Liver (tissue), 3 donors: Measurements from ENCODE around the gene FBXW11.

Experiments used
- FOXA1 ChIP-seq: IDR thresholded peaks from 2 replicates; pipeline ENCODE4 v1.6.1; 2016; ENCODE audit warnings: antibody characterized with exemption
- GABPA ChIP-seq, 2 donors: IDR thresholded peaks in 1 of 2; conservative IDR thresholded peaks in 1 of 2; 2 replicates each; pipeline ENCODE4 v1.6.1; 2016; ENCODE audit warnings: antibody characterized with exemption in 2 of 2, mild to moderate bottlenecking in 1 of 2, moderate library complexity in 1 of 2
- REST ChIP-seq: IDR thresholded peaks from 2 replicates; pipeline ENCODE4 v1.6.1; 2016; ENCODE audit warnings: antibody characterized with exemption, mild to moderate bottlenecking
- SP1 ChIP-seq: IDR thresholded peaks from 2 replicates; pipeline ENCODE4 v1.6.1; 2018; ENCODE audit warnings: antibody characterized with exemption, mild to moderate bottlenecking
- TF ChIP-seq, protein P1 (sequence below): fragments of 150-350 bp; IDR thresholded peaks from 2 replicates; pipeline ENCODE4 v1.5.1; 2017; ENCODE audit warnings: improper control_type of control experiment, low read depth, low read length; ENCODE audit not compliant: missing input control
- donor health status: healthy.
- donor health status: healthy.

DNA sequence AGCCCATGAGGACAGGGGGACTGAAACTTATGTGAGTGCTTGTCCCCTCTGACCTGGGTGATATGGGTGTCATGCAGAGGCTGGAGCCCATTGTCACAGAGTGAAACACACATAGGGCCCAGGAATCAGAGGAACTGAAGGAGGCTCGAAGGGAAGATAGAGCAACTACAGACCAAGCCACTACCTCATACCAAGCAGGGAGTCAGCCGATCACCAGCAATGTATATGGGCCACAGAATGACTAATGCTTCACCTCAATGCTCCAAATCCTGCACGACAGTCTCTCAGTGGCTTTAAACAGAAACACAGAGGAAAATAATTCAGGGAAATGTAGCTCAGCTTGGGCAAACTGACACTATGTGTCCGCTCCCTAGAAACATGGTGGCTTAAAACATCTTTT lies 8.9 kb upstream of the FBXW11 start:
- TF ChIP-seq, protein P1, sequence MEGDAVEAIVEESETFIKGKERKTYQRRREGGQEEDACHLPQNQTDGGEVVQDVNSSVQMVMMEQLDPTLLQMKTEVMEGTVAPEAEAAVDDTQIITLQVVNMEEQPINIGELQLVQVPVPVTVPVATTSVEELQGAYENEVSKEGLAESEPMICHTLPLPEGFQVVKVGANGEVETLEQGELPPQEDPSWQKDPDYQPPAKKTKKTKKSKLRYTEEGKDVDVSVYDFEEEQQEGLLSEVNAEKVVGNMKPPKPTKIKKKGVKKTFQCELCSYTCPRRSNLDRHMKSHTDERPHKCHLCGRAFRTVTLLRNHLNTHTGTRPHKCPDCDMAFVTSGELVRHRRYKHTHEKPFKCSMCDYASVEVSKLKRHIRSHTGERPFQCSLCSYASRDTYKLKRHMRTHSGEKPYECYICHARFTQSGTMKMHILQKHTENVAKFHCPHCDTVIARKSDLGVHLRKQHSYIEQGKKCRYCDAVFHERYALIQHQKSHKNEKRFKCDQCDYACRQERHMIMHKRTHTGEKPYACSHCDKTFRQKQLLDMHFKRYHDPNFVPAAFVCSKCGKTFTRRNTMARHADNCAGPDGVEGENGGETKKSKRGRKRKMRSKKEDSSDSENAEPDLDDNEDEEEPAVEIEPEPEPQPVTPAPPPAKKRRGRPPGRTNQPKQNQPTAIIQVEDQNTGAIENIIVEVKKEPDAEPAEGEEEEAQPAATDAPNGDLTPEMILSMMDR: no peak
- TF ChIP-seq REST (no peak), SP1 (no peak), FOXA1 (no peak), GABPA (IDR thresholded peaks at IDR 0.05 in 1 of 2, conservative IDR thresholded peaks at IDR 0.05 in 1 of 2) (no peak)
